ENCODE results near the gene TP53INP2.
"Not testable (repeated sequence)": the region's sequence is repeated elsewhere in the genome, so short reads cannot be mapped to it uniquely, and the experiment has no call there.

The TP53INP2 gene, protein sequence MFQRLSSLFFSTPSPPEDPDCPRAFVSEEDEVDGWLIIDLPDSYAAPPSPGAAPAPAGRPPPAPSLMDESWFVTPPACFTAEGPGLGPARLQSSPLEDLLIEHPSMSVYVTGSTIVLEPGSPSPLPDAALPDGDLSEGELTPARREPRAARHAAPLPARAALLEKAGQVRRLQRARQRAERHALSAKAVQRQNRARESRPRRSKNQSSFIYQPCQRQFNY

DNA sequence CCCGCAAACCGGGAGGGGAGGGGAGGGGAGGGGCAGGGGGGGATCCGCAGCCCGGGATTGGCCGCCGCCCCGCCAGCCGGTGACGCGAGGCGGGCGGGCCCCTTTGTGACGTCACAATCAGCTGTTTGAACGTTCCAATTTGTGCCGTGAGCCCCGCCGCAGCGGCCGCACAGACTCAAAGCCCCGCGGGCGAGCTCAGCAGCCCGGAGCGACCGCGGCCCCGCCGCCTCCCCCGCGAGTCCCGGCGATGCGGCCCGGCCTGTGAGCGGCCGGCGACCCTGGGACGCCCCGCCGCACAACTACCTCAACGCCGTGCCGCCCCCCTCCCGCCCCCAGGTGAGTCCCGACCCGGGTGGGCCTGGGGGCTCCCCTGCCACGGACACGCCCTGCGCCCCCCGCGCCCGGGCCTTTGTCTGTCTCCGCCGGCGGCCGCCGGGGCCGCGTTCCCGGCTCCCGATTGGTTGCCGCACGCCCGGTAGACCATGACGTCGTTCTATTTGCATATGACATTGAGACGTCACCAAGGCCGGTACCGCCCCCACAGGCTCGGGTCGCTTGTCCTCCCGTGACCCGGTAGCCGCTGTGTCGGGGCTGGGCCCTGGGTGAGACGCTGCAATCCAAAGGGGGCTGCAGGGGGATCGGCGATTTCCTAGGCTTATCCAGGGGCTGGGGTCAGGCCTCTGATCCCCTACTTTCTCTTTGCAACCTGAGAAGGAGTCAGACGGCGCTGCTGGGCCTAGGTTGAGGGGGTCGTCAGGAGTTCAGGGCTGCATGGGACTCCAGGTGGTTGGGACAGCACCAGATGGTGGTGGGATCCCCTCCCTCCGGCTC is at the start of gene TP53INP2:
Gene TP53INP2, plus strand, starts transcription at position 168 of the 831 bp plus-strand sequence. CDS start 4,396 bp downstream, outside the sequence.
- peak; percentile 87 for DNase-seq

- not testable (repeated sequence) for DNase-seq
These were observed 45.5 kb upstream of the TP53INP2 start for GRCh38 chr20:34658654-34659053.

DNA sequence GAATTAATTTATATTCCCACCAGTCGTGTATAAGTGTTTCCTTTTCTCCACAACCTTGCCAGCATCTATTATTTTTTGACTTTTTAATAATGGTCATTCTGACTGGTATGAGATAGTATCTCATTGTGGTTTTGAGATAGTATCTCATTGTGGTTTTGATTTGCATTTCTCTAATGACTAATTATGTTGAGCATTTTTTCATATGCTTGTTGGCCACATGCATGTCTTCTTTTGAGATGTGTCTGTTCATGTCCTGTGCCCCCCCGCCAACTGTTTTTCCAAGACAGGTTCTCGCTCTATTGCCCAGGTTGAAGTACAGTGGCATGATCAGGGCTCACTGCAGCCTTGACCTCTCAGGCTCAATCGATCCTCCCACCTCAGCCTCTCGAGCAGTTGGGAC is 42.3 kb upstream of the TP53INP2 start:
- DNase-seq = not testable (repeated sequence)

- DNase-seq = peak; percentile 39
These were observed 40.8 kb upstream of the TP53INP2 start for GRCh38 chr20:34663213-34663943.

DNA sequence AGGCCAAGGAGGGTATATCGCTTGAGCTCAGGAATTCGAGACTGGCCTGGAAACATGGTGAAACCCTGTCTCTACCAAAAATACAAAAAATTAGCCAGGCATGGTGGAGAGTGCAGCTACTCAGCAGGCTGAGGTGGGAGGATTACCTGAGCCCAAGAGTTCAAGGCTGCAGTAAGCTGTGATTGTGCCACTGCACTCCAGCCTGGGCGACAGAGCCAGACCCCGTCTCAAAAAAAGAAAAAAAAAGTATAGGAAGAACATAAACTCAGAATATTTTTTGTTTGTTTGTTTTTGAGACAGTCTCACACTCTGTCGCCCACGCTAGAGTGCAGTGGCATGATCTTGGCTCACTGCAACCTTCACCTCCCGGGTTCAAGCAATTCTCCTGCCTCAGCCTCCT is 39.4 kb upstream of the TP53INP2 start:
- not testable (repeated sequence) for DNase-seq

DNA sequence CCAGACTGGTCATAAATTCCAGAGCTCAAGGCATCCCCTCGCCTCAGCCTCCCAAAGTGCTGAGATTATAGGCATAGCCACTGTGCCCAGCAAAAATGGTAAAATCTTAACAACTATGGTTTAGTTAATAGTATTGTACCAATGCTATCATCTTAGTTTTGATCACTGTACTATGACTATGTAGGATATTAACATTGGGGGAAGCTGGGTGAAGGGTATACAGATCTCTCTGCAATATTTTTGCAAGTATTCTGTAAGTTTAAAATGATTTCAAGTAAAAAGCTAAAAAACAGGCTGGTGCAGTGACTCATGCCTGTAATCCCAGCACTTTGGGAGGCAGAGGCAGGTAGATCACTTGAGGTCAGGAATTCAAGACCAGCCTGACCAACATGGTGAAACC is 35.0 kb upstream of the TP53INP2 start:
- no peak for DNase-seq

DNA sequence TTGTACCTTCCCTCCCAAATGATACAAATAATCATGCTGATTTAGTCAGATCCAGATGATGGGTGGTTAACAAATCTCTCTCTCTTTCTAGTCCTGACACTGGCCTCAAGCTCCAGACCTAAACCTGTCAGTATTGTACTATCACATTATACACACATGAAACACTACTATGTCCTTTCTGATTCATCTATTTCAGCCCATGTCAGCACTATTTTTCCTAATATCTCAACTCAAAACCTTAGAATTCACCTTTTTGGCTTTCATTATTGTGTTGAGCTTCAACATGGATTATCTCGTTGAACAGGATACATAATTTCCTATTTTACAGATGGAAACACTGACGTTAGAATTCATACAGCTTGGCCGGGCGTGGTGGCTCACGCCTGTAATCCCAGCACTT is 30.7 kb upstream of the TP53INP2 start:
- DNase-seq = no peak

DNA sequence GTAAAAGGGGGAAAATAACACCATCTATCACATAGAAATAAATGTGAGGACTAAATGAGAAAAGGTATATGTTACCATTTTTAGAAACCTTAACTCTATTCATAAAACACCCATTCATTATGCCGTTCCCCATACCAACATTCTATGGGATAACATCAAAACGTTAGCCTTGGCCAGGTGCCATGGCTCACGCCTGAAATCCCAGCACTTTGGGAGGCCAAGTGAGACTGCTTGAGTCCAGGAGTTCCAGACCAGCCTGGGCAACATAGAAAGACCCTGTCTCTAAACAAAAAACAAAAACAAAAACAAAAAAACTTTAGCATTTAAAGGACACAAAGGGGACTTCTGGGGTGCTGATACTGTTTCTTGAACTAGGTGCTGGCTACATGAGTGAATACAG is 28.6 kb upstream of the TP53INP2 start:
- no peak for DNase-seq

DNA sequence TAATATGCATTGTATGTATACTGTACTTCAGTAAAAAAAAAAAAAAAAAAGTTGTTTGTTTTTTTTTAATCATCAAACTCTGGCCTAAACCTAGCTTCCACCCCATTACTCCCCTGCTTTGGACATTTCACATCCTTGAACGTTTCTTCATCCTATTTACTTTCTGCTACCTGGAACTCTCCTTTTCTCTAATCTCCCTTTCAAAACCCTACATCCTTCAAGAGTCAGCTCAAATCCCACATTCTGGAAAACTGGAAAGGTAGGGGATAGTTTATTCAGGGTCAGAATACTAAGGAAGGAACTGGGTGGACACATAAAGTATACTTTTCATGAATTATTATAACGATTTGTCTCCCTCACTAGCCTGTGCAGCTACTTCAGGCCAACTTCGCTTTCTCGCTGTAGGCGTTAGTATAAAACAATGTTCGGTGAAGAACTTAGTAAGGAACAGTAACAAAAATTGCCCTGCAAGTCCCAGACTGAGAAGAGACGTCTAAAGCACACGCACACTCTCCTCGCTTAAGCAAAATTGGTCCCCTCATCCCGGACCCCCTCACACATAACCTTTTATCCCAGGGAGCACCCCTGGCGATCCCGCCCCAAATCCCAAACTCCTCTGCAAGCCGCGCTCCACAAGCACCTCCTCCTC is 28.0 kb upstream of the TP53INP2 start:
- peak; percentile 58 for DNase-seq

GRCh38 chr20:34676642-34677373 is 27.3 kb upstream of the TP53INP2 start, which contains the start of gene PIGU:
Gene PIGU (minus strand): TSS chr20:34677092. CDS start chr20:34677085, 7 bp downstream.
- DNase-seq = peak; percentile 95

- DNase-seq = no peak
These were observed 23.5 kb upstream of the TP53INP2 start for GRCh38 chr20:34680586-34681175.

GRCh38 chr20:34683667-34684066 is 20.5 kb upstream of the TP53INP2 start:
- no peak for DNase-seq

DNA sequence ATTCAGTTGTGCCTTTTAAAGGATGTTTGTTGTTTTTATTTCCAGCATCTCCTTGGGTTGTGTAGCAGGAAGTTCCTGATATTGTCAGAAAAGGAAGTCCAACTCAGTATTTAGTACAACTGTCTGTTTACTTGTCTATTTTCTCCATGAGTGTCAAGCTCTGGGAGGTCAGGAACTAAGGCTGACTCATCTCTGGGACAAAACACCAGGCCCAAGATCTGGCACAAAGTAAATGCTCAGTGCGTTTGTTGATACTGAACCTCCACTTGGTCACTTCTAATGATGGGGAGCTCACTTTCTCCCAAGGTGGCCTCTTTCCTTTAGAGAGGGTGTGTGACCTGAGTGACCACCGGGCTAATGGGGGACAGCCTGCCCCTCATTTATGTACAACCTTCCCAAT is 14.7 kb upstream of the TP53INP2 start:
- DNase-seq = no peak

- no peak for DNase-seq
These were observed 12.3 kb upstream of the TP53INP2 start for GRCh38 chr20:34691838-34692237.

- no peak for DNase-seq
These were observed 10.7 kb upstream of the TP53INP2 start for GRCh38 chr20:34693414-34693813.

DNA sequence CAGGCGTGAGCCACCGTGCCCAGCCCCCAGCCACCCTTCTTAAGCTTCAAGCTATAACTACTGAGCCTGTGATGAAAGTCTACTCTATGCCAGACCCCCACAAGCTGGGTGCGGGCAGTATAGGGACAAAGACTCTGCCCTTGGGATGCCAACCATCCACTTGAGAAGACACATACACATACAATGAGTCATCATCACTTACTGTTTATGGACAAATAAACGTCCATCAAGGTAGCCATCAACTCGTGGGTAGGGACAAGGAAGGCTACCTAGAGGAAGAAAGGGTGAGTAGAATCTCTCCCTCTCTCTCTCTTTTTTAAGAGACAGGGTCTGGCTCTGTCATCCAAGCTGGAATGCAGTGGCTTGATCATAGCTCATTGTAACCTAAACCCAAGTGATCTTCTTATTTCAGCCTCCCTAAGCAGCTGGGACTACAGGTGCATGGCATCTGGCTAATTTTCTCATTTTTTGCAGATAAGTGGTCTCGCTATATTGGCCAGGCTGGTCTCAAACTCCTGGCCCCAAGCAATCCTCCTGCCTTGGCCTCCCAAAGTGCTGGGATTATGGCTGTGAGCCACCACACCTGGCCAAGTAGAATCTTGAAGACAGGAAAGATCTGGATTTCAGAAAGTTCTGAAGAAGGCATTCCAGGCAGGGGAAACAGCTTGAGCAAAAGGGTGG is 2.6 kb upstream of the TP53INP2 start:
- DNase-seq = no peak

- no peak for DNase-seq
These were observed 1.1 kb upstream of the TP53INP2 start for GRCh38 chr20:34703061-34703423.

- no peak for DNase-seq
These were observed 544 bp upstream of the TP53INP2 start for GRCh38 chr20:34703424-34704176.

DNA sequence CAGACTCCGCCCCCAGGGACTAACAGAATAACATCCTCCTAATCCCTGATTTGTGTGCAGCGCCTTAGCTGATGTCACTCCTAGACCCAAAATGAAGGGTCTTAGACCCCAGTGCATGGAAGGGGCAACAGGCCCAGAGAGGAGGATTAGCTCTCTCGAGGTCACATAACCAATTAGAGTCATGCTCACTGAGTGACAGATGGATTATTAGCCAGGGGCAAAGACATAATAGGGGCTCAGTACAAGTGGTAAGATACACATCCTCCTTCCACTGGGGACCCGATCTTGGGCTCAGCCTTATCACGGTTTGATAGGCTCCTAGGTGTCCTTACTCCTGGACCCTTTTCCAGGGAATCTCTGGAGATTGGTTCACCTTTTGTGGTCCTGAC is 858 bp downstream of the TP53INP2 start:
- no peak for DNase-seq
